BLaER1 (cell line): Measurements from ENCODE around the gene MAP2K7.

ENCODE experiments used
- H3K27ac ChIP-seq: shearing (Covaris generic); formaldehyde crosslinking; 2 replicates; pipeline ENCODE4 v1.8.1; 2022
- H3K27me3 ChIP-seq: shearing (Covaris generic); formaldehyde crosslinking; 2 replicates; pipeline ENCODE4 v1.8.1; 2022
- H3K36me3 ChIP-seq: shearing (Covaris generic); formaldehyde crosslinking; 2 replicates; pipeline ENCODE4 v1.8.1; 2022
- H3K4me1 ChIP-seq: shearing (Covaris generic); formaldehyde crosslinking; 2 replicates; pipeline ENCODE4 v1.8.1; 2022
- H3K4me2 ChIP-seq: shearing (Covaris generic); formaldehyde crosslinking; 2 replicates; pipeline ENCODE4 v1.8.1; 2022
- H3K4me3 ChIP-seq: shearing (Covaris generic); formaldehyde crosslinking; 2 replicates; pipeline ENCODE4 v1.8.1; 2022
- H3K9ac ChIP-seq: shearing (Covaris generic); formaldehyde crosslinking; 2 replicates; pipeline ENCODE4 v1.8.1; 2022
- H3K9me3 ChIP-seq: shearing (Covaris generic); formaldehyde crosslinking; 2 replicates; pipeline ENCODE4 v1.8.1; 2022
- H4K20me1 ChIP-seq: shearing (Covaris generic); formaldehyde crosslinking; 2 replicates; pipeline ENCODE4 v1.8.1; 2022
- Cebpa-rat ChIP-seq: shearing (Covaris generic); IDR thresholded peaks from 2 replicates; pipeline ENCODE4 v1.8.1; 2022

Gene MAP2K7

DNA sequence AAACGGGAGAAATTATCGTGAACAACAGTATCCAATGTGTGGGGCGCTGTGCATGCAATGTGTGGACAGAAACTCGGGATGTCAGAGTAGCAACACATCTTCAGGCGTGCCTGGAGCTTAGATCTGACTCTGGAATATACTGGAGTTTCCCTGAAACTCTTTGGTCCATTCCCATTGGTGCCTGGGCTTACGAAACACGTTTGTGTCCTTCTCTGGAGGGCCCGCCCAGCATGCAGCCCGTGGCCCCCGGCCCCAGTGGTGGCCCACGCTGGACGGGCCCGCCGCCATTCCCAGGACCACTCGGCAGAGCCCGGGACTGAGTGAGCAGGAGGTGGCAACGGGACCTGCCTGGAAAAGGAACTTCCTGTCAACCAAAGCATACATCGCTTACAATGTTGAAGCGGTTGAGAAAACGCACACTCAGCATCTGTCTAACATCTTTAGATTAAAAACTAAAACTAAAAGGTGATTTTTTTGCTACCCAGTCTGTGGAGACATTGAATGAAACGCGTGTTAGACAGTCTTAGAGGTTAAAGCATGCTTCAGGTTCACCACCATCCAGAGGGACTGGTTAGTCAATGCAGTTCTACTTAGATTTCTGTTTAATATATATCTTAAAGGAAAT, 59.1 kb downstream of the MAP2K7 start:
- Histone ChIP-seq H3K4me3 (no peak overlapping the region), H3K27me3 (no peaks in the 10 kb centered on the region), H4K20me1 (peaks cover 76% of the 10 kb centered on the region), H3K4me1 (peaks cover 12% of the 10 kb centered on the region), H3K9ac (no peak overlapping the region), H3K4me2 (no peak overlapping the region), H3K9me3 (no peaks in the 10 kb centered on the region), H3K36me3 (peaks cover 93% of the 10 kb centered on the region), H3K27ac (no peak overlapping the region)
- TF ChIP-seq Cebpa-rat = no peak

- Histone ChIP-seq H3K27ac (no peak overlapping the region), H3K4me3 (no peak overlapping the region), H3K36me3 (peaks cover 93% of the 10 kb centered on the region), H4K20me1 (peaks cover 76% of the 10 kb centered on the region), H3K27me3 (no peaks in the 10 kb centered on the region), H3K4me2 (no peak overlapping the region), H3K9ac (no peak overlapping the region), H3K9me3 (no peaks in the 10 kb centered on the region), H3K4me1 (peaks cover 12% of the 10 kb centered on the region)
- TF ChIP-seq Cebpa-rat = no peak
Observed at GRCh38 chr19:7963566-7963965, 59.9 kb downstream of the MAP2K7 start.
